Neuronal stem cell (in vitro differentiated cells): ENCODE data around the gene CAPZA1.

Experiments used
- DNase-seq: peaks from one replicate; pipeline ENCODE4 v3.0.0-alpha.2; 2013; ENCODE audit warnings: low spot score
- H2AFZ ChIP-seq: one replicate; pipeline ENCODE4 v1.6.1; 2013; ENCODE audit warnings: mild to moderate bottlenecking, low read length, inconsistent platforms
- H2AK5ac ChIP-seq: 2 replicates; pipeline ENCODE4 v1.6.1; 2013; ENCODE audit warnings: low read depth, mild to moderate bottlenecking, inconsistent platforms, low read length, moderate library complexity, mixed read lengths
- H2BK120ac ChIP-seq: 2 replicates; pipeline ENCODE4 v1.6.1; 2013; ENCODE audit warnings: low read depth, mild to moderate bottlenecking, inconsistent platforms, low read length, moderate library complexity, mixed read lengths
- H2BK12ac ChIP-seq: one replicate; pipeline ENCODE4 v1.6.1; 2013; ENCODE audit warnings: low read length, inconsistent platforms
- H2BK15ac ChIP-seq: 2 replicates; pipeline ENCODE4 v1.6.1; 2013; ENCODE audit warnings: mild to moderate bottlenecking, low read length, inconsistent platforms, mixed read lengths
- H2BK5ac ChIP-seq: one replicate; pipeline ENCODE4 v1.6.1; 2013; ENCODE audit warnings: inconsistent platforms, mild to moderate bottlenecking, low read length, moderate library complexity
- H3K14ac ChIP-seq: one replicate; pipeline ENCODE4 v1.6.1; 2013; ENCODE audit warnings: low read length, inconsistent platforms
- H3K18ac ChIP-seq: 2 replicates; pipeline ENCODE4 v1.6.1; 2013; ENCODE audit warnings: low read length, inconsistent platforms
- H3K23ac ChIP-seq: 2 replicates; pipeline ENCODE4 v1.6.1; 2013; ENCODE audit warnings: low read depth, mild to moderate bottlenecking, mixed read lengths, low read length, inconsistent platforms; ENCODE audit not compliant: poor library complexity
- H3K27ac ChIP-seq: replicated peaks from 3 replicates; pipeline ENCODE4 v1.5.1; 2013; ENCODE audit warnings: low read length, inconsistent platforms
- H3K27me3 ChIP-seq, 3 experiments: 2 replicates each; pipeline ENCODE4 v1.6.1; 2013; ENCODE audit warnings: low read length in 3 of 3, mild to moderate bottlenecking in 2 of 3, inconsistent platforms in 1 of 3, low read depth in 1 of 3, mixed read lengths in 1 of 3, moderate library complexity in 1 of 3; ENCODE audit not compliant: control insufficient read depth in 3 of 3, insufficient read depth in 3 of 3
- H3K36me3 ChIP-seq, 2 donors: replicated peaks in 1 of 2; 2 replicates each; pipeline ENCODE4 v1.6.1; 2013; ENCODE audit warnings: low read length in 2 of 2; ENCODE audit not compliant: control insufficient read depth in 2 of 2, insufficient read depth in 2 of 2
- H3K4ac ChIP-seq: 2 replicates; pipeline ENCODE4 v1.6.1; 2013; ENCODE audit warnings: inconsistent platforms, mild to moderate bottlenecking, low read length, moderate library complexity
- H3K4me1 ChIP-seq, 2 donors: 1 replicate in 1 of 2; 2 replicates in 1 of 2; pipeline ENCODE4 v1.6.1; 2013; ENCODE audit warnings: low read length in 2 of 2, low read depth in 1 of 2; ENCODE audit not compliant: control insufficient read depth in 2 of 2, insufficient read depth in 1 of 2
- H3K4me2 ChIP-seq: one replicate; pipeline ENCODE4 v1.6.1; 2013; ENCODE audit warnings: mild to moderate bottlenecking, low read length, inconsistent platforms; ENCODE audit not compliant: insufficient read depth, poor library complexity, severe bottlenecking
- H3K4me3 ChIP-seq, 2 donors: 2 replicates each; pipeline ENCODE4 v1.5.1; 2013; ENCODE audit warnings: low read length in 2 of 2, mild to moderate bottlenecking in 2 of 2, inconsistent platforms in 1 of 2, moderate library complexity in 1 of 2
- H3K79me1 ChIP-seq: one replicate; pipeline ENCODE4 v1.6.1; 2013; ENCODE audit warnings: low read depth, mild to moderate bottlenecking, inconsistent platforms, low read length, moderate library complexity
- H3K9ac ChIP-seq: one replicate; pipeline ENCODE4 v1.6.1; 2013; ENCODE audit warnings: mild to moderate bottlenecking, low read depth, low read length, inconsistent platforms; ENCODE audit not compliant: poor library complexity
- H3K9me3 ChIP-seq, 2 donors: replicated peaks in 1 of 2; 2 replicates each; pipeline versions ENCODE3 to v1.6.1; 2013; ENCODE audit warnings: low read length in 2 of 2, mild to moderate bottlenecking in 2 of 2, inconsistent platforms in 1 of 2, low read depth in 1 of 2, mixed read lengths in 1 of 2, moderate library complexity in 1 of 2; ENCODE audit not compliant: control insufficient read depth in 2 of 2, insufficient read depth in 1 of 2
- H4K8ac ChIP-seq: one replicate; pipeline ENCODE4 v1.6.1; 2013; ENCODE audit warnings: low read depth, mild to moderate bottlenecking, inconsistent platforms, low read length, moderate library complexity
- H4K91ac ChIP-seq: one replicate; pipeline ENCODE4 v1.6.1; 2013; ENCODE audit warnings: low read length, low read depth, mild to moderate bottlenecking, inconsistent platforms; ENCODE audit not compliant: poor library complexity
- WGBS, 2 donors: extraction: QIAGEN DNeasy Blood & Tissue Kit; methylation state at CpG; one replicate each; pipeline ENCODE4 v1.1.7; 2013; ENCODE audit warnings: missing lambda C conversion rate in 2 of 2, mixed read lengths in 1 of 2; ENCODE audit not compliant: insufficient read length in 2 of 2, insufficient replicate concordance in 1 of 2; ENCODE audit errors: extremely low coverage in 2 of 2; 5-methylcytosine and 5-hydroxymethylcytosine counted together

Gene CAPZA1

GRCh38 chr1:112594208-112594876 lies 25.3 kb upstream of the CAPZA1 start:
- no CpG with 5 or more reads among the region's 3 CpGs for WGBS, 2 donors

GRCh38 chr1:112599477-112599876 lies 20.2 kb upstream of the CAPZA1 start:
- no peak overlapping the region for H2AK5ac ChIP-seq
- H4K91ac ChIP-seq: no peak overlapping the region
- no peaks in the 10 kb centered on the region for H3K4me1 ChIP-seq
- H3K27ac ChIP-seq: no peak overlapping the region
- peaks cover 2% of the 10 kb centered on the region for H3K79me1 ChIP-seq
- H3K36me3 ChIP-seq: peaks cover 8 to 87% of the 10 kb centered on the region in 2 donors
- no peak overlapping the region for H4K8ac ChIP-seq
- H3K4me3 ChIP-seq: no peak overlapping the region
- no peak overlapping the region for H3K9ac ChIP-seq
- no peak overlapping the region for H2BK12ac ChIP-seq
- no peak overlapping the region for H3K4me2 ChIP-seq
- WGBS, 2 donors: no CpG with 5 or more reads among the region's 4 CpGs
- H2BK120ac ChIP-seq: no peak overlapping the region
- no peak overlapping the region for H2AFZ ChIP-seq
- no peak overlapping the region for H3K18ac ChIP-seq
- no peak overlapping the region for H2BK5ac ChIP-seq
- H3K9me3 ChIP-seq: no peaks in the 10 kb centered on the region
- H3K23ac ChIP-seq: no peak overlapping the region
- no peak overlapping the region for H3K4ac ChIP-seq
- no peak overlapping the region for H2BK15ac ChIP-seq
- no peak overlapping the region for H3K14ac ChIP-seq
- DNase-seq: no peak
- H3K27me3 ChIP-seq: no peaks in the 10 kb centered on the region

More at GRCh38 chr1:112594208-112594876, 25.3 kb upstream of the CAPZA1 start:
- no peak overlapping the region for H3K9ac ChIP-seq
- peaks cover 11 to 89% of the 10 kb centered on the region in 2 donors for H3K36me3 ChIP-seq
- H4K91ac ChIP-seq: no peak overlapping the region
- H2AK5ac ChIP-seq: no peak overlapping the region
- H3K4me2 ChIP-seq: no peak overlapping the region
- DNase-seq: no peak
- peaks cover 7 to 11% of the 10 kb centered on the region in 2 donors for H3K9me3 ChIP-seq
- H2BK120ac ChIP-seq: no peak overlapping the region
- no peak overlapping the region for H3K14ac ChIP-seq
- H2BK5ac ChIP-seq: no peak overlapping the region
- no peak overlapping the region for H3K4me3 ChIP-seq
- no peak overlapping the region for H2BK12ac ChIP-seq
- H3K27me3 ChIP-seq: no peaks in the 10 kb centered on the region
- H3K27ac ChIP-seq: no peak overlapping the region
- no peak overlapping the region for H2BK15ac ChIP-seq
- H3K18ac ChIP-seq: no peak overlapping the region
- H3K79me1 ChIP-seq: peaks cover 2% of the 10 kb centered on the region
- H3K23ac ChIP-seq: no peak overlapping the region
- no peak overlapping the region for H2AFZ ChIP-seq
- H3K4ac ChIP-seq: no peak overlapping the region
- H3K4me1 ChIP-seq: no peaks in the 10 kb centered on the region
- no peak overlapping the region for H4K8ac ChIP-seq

GRCh38 chr1:112603012-112603411 lies 16.6 kb upstream of the CAPZA1 start:
- Histone ChIP-seq H4K8ac (no peak overlapping the region), H3K27me3 (no peaks in the 10 kb centered on the region), H3K14ac (no peak overlapping the region), H3K4me2 (no peak overlapping the region), H3K23ac (no peak overlapping the region), H3K36me3 (peaks cover 12 to 79% of the 10 kb centered on the region in 2 donors), H3K4ac (no peak overlapping the region), H2BK12ac (no peak overlapping the region), H2BK15ac (no peak overlapping the region), H4K91ac (no peak overlapping the region), H3K9me3 (no peaks in the 10 kb centered on the region), H3K27ac (no peak overlapping the region), H2BK5ac (no peak overlapping the region), H3K9ac (no peak overlapping the region), H3K79me1 (peaks cover 2% of the 10 kb centered on the region), H2BK120ac (no peak overlapping the region), H2AK5ac (no peak overlapping the region), H3K18ac (no peak overlapping the region), H3K4me1 (no peaks in the 10 kb centered on the region), H2AFZ (no peak overlapping the region), H3K4me3 (no peak overlapping the region)
- WGBS, 2 donors: no CpG with 5 or more reads among the region's 2 CpGs
- DNase-seq: no peak

- Histone ChIP-seq H3K9me3 (no peaks in the 10 kb centered on the region), H3K4me3 (no peak overlapping the region), H2AK5ac (no peak overlapping the region), H3K4me2 (no peak overlapping the region), H2BK5ac (no peak overlapping the region), H3K36me3 (peaks cover 12 to 82% of the 10 kb centered on the region in 2 donors), H3K4ac (no peak overlapping the region), H2BK15ac (no peak overlapping the region), H2BK120ac (no peak overlapping the region), H3K4me1 (no peaks in the 10 kb centered on the region), H3K18ac (no peak overlapping the region), H3K27me3 (no peaks in the 10 kb centered on the region), H2AFZ (no peak overlapping the region), H4K91ac (no peak overlapping the region), H3K27ac (no peak overlapping the region), H2BK12ac (no peak overlapping the region), H3K9ac (no peak overlapping the region), H4K8ac (no peak overlapping the region), H3K14ac (no peak overlapping the region), H3K79me1 (peaks cover 2% of the 10 kb centered on the region), H3K23ac (no peak overlapping the region)
- no CpG with 5 or more reads among the region's 1 CpG for WGBS, 2 donors
- no peak for DNase-seq
Observed at GRCh38 chr1:112603541-112603940, 16.1 kb upstream of the CAPZA1 start.
